ENCODE measurements around the gene RTN1. TPM values are rescaled to one million over a fixed set of nuclear protein-coding genes. Genes with fewer than 3 reads are reported as not detected.

RTN1 gene
- polyA plus RNA-seq, 3 donors, result 3.6 to 50.3 (median 6.2) TPM

DNA sequence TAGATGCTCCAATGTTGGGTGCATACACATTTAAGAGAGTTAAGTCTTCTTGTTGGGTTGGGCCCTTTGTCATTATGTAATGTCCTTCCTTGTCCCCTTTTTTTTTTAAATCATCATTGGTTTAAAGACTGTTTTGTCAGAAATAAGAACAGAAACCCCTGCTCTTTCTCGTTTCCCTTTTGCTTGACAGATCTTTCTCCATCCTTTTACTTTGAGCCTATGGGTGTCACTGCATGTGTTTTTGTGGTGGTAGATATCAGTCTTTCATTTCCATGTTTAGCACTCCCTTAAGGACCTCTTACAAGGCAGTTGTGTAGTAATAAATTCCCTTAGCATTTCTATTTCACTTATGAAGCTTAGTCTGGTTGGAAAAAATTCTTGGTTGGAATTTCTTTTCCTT lies 47.4 kb downstream of the RTN1 start:
- no peak overlapping the region for H3K27ac ChIP-seq (ENCODE audit: low read depth, low read length)
- 63 to 86% (median 67%) methylated on average over 1 of the region's 1 CpG for WGBS, 3 donors

DNA sequence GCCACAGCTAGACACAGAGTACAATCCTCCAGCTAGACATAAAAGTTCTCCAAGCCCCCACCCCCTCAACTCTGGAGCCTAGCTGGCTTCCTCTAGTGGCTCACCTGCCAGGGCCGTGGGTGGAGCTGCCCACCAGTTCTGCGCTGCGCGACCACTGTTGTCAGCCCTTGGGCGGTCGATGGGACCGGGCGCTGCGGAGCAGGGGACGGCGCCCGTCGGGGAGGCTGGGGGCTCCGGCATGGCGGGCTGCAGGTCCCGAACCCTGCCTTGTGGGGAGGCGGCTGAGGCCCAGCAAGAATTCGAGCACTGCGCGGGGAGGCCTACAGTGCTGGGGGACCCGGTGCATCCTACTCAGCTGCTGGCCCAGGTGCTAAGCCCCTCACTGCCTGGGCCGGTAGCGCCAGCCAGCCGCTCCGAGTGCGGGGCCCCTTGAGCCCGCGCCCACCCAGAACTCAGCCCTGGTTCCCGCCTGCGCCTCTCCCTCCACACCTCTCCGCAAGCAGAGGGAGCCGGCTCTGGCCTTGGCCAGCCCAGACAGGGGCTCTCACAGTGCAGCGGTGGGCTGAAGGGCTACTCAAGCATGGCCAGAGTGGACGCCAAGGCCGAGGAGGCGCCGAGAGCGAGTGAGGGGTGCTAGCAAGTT lies 51.0 kb downstream of the RTN1 start:
- WGBS, 3 donors, result 96 to 98% (median 97%) methylated on average over 24 to 38 of the region's 38 CpGs
- H3K27ac ChIP-seq (ENCODE audit: low read depth, low read length), result no peak overlapping the region

DNA sequence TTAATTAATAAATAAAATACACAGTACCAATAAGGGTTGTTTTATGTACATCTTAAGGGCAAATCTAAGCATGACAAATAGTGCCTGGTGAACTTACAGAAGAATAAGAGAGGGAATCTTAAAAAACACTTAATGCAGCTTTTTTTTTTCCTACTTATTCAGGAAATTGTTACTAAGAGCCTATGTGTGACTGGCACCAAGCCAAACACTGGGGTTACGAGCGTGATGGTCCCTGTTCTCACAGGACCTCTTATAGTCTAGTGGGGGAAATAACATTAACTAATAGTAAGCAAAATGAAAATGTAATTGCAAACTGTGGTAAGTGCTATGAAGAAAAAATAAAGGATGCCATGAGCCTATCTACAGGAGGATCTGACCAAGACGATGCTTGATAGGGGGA lies 53.6 kb downstream of the RTN1 start:
- H3K27ac ChIP-seq (ENCODE audit: low read depth, low read length), result no peak overlapping the region
- 25 to 43% (median 31%) methylated on average over 3 of the region's 3 CpGs for WGBS, 3 donors

DNA sequence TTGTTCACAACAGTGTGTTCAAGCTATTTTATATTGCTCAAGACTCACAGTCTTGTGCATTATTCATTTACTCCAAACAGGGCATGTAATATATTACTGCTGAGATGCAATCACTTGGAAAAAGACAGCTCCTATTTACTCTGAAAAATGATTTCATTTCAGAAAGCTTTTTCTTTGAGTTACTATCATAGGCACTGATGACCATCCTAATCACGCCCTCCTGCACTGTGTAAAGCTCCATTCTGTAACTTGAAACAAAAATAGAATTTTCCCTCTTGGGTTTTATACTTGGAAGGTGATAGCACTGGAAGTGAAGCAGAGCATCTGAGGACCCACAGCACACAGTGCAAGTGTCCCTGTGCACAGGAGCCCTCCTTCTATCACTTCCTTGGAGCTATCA lies 55.6 kb downstream of the RTN1 start:
- WGBS, 3 donors, result 61 to 77% (median 69%) methylated on average over 1 of the region's 1 CpG
- H3K27ac ChIP-seq (ENCODE audit: low read depth, low read length), result no peak overlapping the region

DNA sequence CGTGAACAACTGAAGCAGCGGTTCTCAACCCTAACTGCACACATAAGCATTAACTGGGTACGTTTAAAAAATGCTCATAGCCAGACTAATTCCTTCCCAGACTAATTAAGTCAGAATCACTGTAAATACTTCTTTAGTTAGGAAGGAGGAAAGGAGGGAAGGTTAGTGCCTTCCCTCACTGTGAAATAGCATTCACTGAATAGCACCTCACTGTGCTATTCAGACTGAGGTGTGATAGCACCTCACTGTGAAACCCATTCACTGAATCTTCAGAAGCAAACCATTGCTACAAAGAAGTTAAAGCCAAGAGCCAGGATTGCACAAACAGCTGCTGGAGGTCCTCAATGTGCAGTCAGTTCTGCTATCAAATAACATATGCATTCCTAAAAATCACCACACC lies 58.8 kb downstream of the RTN1 start:
- H3K27ac ChIP-seq (ENCODE audit: low read depth, low read length), result no peak overlapping the region
- 61 to 75% (median 74%) methylated on average over 3 of the region's 3 CpGs for WGBS, 3 donors

DNA sequence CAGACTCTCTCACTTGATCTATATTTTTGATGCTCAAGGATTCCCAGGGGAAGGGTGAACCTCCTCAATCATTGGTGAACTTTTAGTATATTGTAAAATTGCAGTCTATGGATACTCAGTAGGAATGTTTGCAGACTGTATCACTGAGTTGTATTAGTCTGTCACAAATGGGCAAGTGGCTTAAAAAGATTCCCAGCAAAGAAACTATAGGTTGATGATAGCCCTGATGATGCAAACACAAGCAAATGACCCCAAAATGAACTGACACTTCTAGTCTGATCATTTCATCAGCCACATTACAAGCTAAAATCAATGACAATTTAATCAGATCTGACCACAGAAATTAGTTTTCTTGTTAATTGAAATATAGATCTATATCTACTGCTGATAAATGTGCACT lies 59.5 kb downstream of the RTN1 start:
- H3K27ac ChIP-seq (ENCODE audit: low read depth, low read length), result no peak overlapping the region

DNA sequence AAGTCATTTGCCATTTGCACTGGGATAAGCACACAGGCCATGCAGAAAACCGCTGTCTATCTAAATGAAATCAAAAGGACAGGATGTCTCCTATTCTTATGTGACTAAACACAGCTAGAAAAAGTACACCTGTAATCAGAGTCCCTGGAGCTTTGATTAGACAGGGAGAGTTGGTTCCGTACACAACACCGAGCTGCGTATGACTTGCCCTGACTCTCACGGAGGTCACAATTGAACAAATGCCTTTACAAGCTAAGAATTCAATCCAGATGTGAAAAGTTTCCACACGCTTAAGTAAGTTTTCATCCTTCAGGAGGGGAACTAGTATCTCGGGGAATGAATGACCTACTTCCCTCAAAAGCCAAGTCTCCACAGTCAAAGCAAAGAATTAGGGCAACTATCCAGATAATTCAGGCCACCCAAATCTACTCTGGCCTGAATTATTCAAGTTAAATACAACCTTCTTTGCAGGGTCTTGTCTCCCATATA lies 67.5 kb downstream of the RTN1 start:
- 58 to 71% (median 64%) methylated on average over 7 of the region's 7 CpGs for WGBS, 3 donors
- no peak overlapping the region for H3K27ac ChIP-seq (ENCODE audit: low read depth, low read length)

DNA sequence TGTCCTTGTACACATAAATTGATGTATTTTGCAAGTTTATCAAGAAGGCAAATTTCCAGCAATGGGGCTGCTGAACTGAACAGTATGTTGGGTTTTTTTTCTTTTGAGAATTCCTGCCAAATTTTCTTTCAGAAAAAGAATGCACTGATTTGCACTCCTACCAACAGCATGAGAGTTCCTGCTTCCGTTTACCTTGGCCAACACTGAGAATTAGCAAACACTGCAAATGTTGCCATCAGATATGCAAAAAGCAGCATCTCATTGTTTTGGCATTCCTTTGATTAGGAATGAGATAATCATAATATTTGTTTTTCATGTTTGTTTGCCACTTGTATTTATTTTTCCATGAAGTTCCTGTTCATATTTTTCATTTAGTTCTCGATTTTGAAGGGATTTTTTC lies 82.4 kb downstream of the RTN1 start:
- WGBS, 3 donors, result 18 to 56% (median 50%) methylated on average over 2 of the region's 2 CpGs
- H3K27ac ChIP-seq (ENCODE audit: low read depth, low read length), result no peak overlapping the region

DNA sequence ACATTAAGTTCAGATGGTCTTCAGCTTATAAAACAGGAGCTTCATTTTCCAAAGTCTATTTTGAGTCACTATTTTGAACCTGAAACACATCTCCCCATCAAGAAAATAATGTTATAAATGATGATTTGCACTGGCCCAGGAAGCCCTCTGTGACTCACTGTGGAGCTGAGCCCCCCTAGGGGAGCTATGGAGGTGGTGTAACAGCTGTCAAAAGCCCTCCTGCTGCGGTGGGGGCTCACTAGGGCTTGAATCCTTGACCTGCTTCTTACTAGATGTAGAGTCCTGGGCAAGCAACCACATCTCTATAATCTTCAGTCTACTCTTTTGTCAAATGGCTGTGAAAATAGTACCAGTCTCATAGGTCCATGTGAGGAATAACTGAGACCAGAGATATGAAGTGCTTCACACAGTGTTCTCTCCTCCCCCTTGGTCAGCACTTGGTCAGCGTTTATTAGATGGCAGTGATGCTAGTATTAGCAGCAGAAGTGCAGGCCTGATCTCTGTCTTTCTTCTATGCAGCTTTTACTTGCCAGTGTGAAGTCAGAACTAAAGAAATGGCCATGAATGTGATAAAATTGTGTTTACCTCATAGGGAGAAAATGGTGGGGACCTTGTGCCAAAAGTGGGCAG lies 83.4 kb downstream of the RTN1 start:
- WGBS, 3 donors, result 44 to 61% (median 61%) methylated on average over 2 of the region's 2 CpGs

DNA sequence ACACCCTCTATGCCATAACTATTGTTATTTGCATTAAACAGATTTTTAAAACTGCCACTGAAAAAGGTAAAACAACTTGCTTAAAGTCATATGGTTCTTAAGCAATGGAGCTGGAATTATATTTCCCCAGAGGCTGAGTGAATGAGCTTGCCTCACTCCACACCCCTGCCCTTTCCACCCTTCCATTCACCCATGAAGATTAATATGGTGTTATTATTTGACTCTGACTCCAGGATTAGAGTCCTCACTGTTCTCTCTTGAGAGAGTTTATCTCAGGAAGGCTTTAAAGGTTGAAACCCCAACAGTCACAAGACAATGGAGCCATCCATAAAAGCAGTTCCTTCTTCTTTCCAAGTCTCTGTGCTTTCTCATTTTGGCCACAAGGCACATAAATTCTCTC lies 84.9 kb downstream of the RTN1 start:
- H3K27ac ChIP-seq (ENCODE audit: low read depth, low read length), result no peak overlapping the region

More for the DNA sequence above, 83.4 kb downstream of the RTN1 start:
- H3K27ac ChIP-seq (ENCODE audit: low read depth, low read length), result no peak overlapping the region

DNA sequence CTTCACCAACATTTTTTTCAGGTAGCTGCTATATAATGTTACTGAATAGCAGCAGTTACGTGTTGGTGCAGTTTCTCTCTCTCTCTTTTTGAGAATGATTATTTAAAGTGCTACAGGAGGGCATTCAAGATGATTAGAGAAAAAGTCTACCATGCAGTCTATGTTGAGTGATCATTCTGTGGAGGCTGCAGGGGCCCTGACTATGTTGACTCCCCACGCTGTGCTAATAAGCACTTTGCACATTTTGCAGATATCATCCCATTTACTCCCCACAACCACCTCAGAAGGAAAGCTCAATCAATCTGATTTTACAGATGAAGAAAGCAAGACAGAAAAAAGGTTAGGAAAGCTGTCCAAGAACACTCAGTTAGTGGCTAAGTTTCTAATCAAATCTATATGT lies 87.8 kb downstream of the RTN1 start:
- WGBS, 3 donors, result 80 to 86% (median 83%) methylated on average over 2 of the region's 2 CpGs
- no peak overlapping the region for H3K27ac ChIP-seq (ENCODE audit: low read depth, low read length)

DNA sequence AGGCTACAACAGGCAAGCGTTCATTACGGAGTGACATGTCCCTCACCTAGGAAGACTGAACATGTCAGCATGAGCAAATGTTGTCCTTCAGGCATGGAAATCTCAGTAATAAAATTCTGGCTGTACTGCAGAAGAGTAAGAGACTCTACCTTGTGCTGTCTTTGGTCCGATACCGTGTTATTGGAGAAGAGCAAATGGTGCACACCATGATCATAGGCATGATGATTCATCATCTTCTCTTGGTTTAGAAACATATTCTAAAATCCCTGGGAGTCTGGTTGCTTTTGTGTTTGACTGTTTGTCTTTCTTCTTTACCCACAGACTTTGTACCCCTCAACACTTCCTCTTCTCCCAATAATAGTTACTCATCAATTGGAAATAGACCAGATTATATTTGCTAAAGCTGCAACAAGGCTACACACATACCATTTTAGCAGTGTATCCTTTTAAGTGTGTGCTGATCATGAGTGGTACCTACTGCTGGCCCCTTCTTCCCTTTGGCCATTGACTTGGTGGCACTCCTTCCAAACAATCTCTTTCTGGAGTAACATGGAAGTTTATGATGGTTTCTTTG lies 93.5 kb downstream of the RTN1 start:
- 73 to 93% (median 85%) methylated on average over 4 of the region's 4 CpGs for WGBS, 3 donors
- no peak overlapping the region for H3K27ac ChIP-seq (ENCODE audit: low read depth, low read length)

DNA sequence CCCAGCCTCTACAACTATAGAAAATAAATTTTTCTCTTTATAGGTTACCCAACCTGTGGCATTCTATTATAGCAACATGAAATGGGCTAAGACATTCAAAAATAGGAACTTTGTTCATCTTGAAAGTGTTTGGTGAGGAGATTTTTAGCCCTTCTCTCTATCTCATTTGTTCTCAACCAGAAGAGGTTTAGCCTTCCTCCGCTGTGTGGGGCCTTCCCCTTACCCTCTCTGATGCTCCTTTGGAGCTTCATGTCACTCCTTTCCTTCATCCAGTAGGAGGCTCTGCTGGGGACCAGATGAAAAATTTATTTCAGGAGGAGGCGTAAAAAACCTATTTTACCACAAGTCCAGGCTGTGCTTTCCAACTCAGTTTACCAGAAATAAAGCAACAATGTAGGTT lies 94.1 kb downstream of the RTN1 start:
- WGBS, 3 donors, result 96 to 100% (median 98%) methylated on average over 2 of the region's 2 CpGs

DNA sequence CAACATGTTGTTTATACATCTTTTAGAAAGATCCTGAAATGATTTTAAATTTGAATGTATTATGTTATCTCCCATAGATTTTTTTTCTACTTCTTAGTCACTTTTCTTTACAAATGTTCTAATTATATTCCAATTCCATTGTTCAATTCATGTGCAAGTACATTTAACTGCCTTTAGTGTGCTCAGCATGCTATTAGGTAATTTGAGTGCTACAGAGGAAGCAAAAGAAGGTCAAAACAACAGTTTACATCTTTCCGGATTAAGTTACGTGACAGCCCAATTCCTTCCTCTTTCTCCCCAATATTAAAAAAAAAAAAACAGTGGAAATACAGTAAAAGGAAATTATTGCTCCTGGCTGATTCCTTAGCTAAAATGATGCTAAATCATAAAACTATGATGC lies 98.3 kb downstream of the RTN1 start:
- no peak overlapping the region for H3K27ac ChIP-seq (ENCODE audit: low read depth, low read length)
- WGBS, 3 donors, result 30 to 66% (median 31%) methylated on average over 2 of the region's 2 CpGs

More for the DNA sequence above, 94.1 kb downstream of the RTN1 start:
- no peak overlapping the region for H3K27ac ChIP-seq (ENCODE audit: low read depth, low read length)

DNA sequence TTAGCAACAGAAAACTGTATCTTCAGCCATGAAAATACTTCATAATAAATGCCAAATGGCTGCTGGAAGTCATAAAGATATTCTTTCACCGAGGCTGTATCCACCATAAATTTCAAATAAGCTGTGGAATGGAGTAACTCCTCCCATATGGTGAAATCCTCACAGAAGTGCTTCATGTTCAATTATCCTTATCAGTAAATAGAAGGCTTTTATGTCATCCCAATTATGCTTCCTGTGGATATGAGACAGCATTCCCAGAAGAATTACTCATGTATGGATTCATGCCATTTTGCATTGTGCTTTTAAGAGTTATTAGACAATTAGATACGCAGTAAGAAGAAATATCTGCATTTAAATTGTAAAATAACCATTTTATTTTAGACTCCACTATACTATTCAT lies 99.0 kb downstream of the RTN1 start:
- WGBS, 3 donors, result 36 to 64% (median 40%) methylated on average over 2 of the region's 2 CpGs

DNA sequence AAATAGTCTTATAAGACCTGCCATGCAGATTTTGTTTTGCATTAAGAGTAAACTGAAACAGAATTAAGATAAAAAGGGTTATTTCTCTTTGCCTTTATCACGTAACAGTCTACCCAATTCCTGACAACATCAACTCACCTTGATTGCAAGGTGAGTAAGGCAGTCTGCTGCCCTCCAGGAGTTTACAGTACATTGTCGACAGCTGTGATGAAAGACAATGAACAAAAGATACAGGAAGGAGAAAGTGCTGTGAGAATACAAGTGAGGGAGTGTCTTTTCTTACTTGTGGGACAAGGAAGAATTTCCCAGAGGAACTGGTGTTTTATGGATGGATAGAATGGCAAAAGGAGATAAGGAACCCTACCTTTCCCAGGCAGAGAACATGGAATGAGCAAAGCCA lies 101.0 kb downstream of the RTN1 start:
- H3K27ac ChIP-seq (ENCODE audit: low read depth, low read length), result no peak overlapping the region
- WGBS, 3 donors, result 52 to 77% (median 61%) methylated on average over 2 of the region's 2 CpGs

More for the DNA sequence above, 99.0 kb downstream of the RTN1 start:
- H3K27ac ChIP-seq (ENCODE audit: low read depth, low read length), result no peak overlapping the region

DNA sequence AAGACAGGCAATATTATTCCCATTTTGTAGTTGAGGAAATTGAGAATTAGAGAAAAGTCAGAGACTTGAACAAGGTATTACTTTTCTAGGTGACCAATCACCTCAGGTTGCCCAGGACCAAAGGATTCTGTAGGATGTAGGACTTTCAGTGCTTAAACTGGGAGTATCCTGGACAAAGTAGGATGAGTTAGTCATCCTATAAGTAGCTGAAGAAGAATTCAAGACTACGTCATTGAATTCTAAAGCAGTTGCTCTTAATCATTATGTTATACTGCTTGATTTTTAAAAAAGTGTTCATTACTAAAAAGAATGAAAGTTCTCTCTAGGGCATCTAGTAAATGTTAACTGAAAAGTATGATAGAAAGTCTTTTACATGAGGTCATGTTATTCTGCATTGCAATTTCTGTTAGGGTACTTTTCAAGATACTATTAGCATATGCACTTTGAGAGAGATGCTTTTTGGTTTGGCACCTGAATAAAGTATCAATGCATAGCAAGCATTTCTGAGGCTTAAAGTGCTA lies 101.7 kb downstream of the RTN1 start:
- 81 to 89% (median 87%) methylated on average over 1 of the region's 1 CpG for WGBS, 3 donors
- no peak overlapping the region for H3K27ac ChIP-seq (ENCODE audit: low read depth, low read length)

DNA sequence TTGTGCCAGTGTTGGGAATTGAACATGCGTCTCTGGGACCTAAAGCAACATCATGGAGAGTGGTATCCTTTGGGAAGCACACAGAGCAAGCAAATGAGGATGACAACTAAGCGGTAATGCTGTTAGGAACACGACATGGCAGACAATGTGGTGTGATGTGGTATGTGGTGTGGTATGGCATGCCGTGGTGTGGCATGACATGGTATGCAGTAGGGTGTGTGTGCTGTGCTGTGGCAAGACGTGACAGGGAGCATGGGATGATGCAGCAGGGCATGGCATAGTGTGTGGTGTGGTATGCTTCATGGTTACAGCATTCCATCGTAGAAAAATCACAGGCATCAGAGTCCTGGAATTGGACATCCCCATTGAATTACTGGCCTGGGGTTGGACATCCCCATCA lies 108.7 kb downstream of the RTN1 start:
- 82 to 87% (median 82%) methylated on average over 6 of the region's 6 CpGs for WGBS, 3 donors
- no peak overlapping the region for H3K27ac ChIP-seq (ENCODE audit: low read depth, low read length)

DNA sequence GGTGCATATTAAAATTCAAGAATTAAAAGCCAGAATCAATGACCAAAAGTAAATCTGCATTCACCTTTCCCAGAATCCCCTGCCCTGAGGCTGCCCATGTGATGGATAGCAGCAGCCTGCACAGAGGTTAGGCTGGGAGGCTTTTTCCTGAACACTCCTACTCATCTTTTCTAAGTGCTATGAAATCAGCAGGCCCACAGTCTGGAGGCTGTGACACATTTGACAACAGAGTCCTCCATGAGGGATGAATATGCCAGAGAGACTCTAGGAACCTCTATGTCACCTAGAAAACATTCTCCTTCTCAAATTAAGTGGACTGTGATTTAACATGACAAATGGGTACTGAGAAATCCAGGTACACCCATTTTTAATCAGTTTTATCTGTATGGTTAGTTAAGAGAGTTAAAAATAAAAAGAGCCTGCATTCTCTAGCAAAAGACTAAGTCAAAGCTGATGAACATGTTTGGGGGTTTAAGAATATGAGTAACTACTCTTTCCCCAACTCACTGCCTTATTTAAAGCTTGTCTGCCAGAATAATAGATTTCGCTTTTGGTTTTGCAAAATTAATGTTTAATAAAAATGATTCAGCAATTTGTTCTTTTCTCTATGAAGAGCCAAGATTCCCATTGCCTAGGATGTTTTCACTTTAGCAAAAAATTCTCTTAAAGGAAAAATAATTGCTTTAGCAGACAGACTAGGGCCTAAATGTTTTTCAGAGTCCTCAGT lies 115.0 kb downstream of the RTN1 start:
- H3K27ac ChIP-seq (ENCODE audit: low read depth, low read length), result no peak overlapping the region
- WGBS, 3 donors, result 50 to 65% (median 57%) methylated on average over 1 of the region's 1 CpG
